Stimulated activated naive CD8-positive, alpha-beta T cell treated with anti-CD3 and anti-CD28 coated beads, Interleukin-15, Interleukin-2, amounts not matched to agents 100 U/mL and 50 U/mL, for 24 hours (primary cell): ENCODE results near the gene SHCBP1L.

Source experiments
- ATAC-seq: fragments of 150-1000 bp; cut with Tn5 transposase; one replicate; pipeline ENCODE4 v1.10.0; 2021
- DNase-seq: peaks from one replicate; pipeline ENCODE4 v3.0.0; 2021

SHCBP1L gene

GRCh38 chr1:182952677-182953444 is at the start of gene SHCBP1L:
SHCBP1L (minus strand) TSS chr1:182953166; CDS start chr1:182953133, 33 bp downstream.
- ATAC-seq, result no peak
- DNase-seq, result no peak

DNA sequence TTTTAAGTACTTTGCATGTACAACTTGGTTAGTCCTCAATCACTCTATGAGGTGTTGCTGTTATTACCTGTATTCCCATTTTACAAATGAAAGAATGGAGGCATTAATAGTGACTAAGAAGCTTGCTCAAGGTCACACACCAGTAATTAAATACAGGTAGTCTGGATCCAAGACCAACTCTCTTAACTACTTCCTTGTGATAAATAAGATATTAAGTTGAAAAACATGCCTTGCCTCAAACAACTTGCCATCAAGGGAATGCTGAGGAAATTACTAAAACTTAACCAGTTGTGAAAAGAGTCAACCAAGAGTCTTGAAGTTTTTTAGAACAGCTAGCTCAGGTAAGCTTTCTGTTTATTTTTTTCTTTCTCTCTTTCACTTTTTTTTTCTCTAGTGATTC is 49.3 kb upstream of the SHCBP1L start:
- ATAC-seq (no peak), DNase-seq (no peak)

DNA sequence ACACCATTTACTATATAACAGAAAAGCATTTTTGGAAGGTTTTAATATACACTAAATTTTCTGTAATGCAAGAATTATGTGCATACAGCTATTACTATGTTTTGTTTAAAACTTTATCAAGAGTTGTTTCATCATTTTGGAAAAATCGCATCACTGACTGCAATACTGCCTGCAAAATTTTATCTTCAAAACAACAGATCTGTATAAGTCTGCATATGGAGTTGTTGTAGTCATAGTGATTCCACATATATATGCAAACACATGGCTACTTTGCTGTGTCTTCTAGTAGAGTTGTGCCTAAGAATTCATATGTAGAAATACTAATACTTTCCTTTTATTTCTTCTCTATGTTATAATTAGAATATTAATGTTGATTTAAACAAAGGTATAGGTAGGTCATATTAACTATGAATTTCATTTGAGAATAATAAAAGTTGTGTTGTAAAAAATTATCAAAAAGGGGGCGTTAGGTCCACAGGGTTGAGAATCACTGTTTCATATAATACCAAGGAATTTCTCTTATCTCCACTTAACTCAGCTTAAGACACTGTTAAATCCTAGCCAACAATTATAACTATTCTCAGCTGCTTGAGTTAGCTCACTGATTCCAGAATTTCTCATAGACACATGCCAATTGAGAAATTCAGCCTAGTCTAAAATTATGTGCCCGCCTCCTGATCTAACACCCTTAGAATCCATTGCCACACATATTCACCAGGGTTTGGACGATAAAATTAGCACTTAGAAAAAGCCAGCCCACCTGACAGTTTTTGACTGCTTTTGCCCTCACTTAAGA is 47.4 kb upstream of the SHCBP1L start:
- no peak for DNase-seq
- no peak for ATAC-seq

DNA sequence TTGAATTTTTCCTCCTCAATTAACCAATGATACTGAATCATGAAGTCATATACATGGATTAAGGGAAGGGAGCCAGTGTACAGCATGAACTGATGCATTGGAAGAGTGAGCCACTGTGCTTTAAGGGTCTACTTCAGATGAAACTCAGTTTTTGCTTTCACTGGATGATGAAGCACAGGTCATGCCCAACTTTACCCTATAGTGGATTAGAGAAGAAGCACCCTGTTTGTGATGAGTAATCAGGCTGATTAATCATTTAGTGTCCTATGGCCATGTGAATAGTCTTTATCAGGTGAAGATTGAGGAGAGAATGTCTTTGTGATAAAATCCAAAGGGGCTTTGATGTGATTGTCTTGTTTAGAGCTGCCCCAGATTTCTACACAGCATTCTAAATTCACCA is 45.5 kb upstream of the SHCBP1L start:
- ATAC-seq, result no peak

DNA sequence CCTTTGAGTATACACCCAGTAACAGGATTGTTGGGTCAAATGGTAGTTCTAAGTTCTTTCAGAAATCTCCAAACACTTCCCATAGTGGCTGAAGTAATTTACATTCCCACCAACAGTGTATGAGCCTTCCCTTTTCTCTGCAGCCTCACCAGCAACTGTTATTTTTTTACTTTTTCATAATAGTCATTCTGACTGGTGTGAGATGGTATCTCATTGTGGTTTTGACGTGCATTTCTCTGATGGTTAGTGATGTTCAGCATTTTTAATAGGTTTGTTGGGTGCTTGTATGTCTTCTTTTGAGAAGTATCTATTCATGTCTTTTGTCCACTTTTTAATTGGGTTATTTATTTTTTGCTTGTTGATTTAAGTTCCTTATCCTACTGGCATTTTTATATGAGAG is 43.9 kb upstream of the SHCBP1L start:
- ATAC-seq (no peak), DNase-seq (no peak)

More for the DNA sequence above, 45.5 kb upstream of the SHCBP1L start:
- no peak for DNase-seq

DNA sequence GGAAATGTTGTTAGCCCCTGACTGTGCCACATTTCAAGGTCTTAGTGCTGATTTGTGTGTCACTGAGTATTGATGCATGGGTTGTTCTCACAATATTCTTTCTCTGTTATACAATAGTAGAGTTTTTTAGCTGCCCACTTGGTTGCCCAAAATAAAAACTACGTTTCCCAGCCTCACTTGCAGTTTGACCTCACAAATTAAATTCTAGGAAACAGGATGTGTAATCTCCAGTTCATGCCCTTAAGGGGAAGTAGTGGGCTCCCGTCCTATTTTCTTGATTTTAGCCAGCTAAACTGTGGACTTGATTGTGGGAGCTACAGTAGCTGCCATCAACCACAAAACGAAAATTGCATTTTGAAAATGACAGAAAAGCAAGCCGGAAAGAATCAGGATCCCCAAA is 42.9 kb upstream of the SHCBP1L start:
- ATAC-seq, result no peak

GRCh38 chr1:182993746-182994145 is 40.8 kb upstream of the SHCBP1L start:
- no peak for ATAC-seq

More for the DNA sequence above, 42.9 kb upstream of the SHCBP1L start:
- DNase-seq, result no peak

GRCh38 chr1:182990413-182991144 is 37.6 kb upstream of the SHCBP1L start:
- DNase-seq, result no peak
- no peak for ATAC-seq

More at GRCh38 chr1:182993746-182994145, 40.8 kb upstream of the SHCBP1L start:
- no peak for DNase-seq

DNA sequence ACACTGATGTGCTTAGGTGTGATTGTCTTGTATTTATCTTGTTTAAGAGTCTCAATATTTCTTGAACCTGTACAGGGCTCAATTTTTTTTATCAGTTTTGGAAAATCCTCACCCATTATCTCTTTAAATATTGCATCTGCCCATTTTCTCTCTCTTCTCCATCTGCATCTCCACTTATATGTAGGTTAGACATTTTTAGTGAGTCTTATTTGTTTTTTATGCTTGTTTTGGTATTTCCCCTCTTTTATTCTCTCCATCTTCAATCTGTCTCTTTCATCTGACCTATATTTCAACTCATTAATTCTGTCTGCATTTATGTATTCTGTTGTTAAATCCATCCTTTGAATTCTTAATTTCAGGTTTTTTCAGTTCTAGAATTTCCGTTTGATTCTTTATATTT is 32.9 kb upstream of the SHCBP1L start:
- DNase-seq (no peak), ATAC-seq (no peak)

DNA sequence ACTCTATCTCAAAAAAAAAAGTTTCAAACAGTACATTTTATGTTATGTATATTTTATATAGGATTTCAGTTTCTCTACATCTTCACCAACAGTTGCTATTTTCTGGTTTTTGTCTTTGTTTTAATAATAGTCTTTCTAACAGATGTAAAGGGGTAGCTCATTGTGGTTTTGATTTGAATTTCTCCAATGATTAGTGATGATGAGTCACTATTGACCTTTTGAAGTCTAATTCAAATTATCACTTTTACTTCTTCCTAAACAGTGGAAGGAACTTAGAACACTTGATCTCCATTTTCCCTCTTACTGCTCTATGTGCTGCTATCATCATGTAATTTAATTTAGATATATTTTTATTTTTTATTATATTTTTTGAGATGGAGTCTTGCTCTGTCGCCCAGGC is 31.7 kb upstream of the SHCBP1L start:
- no peak for DNase-seq
- ATAC-seq, result no peak

DNA sequence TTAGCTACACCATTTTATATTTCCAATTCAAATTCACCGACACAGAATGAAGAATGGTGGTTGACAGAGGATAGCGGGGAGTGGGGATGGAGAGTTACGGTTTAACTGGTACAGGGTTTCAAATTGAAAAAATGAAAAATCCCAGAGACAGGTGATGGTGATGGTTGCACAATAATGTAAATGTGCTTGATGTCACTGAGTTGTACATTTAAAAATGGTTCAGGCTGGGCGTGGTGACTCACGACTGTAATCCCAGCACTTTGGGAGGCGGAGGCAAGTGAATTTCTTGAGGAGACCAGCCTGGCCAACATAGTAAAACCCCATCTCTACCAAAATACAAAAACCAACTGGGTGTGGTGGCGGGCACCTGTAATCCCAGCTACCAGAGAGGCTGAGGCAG is 31.2 kb upstream of the SHCBP1L start:
- no peak for ATAC-seq
- DNase-seq, result no peak

DNA sequence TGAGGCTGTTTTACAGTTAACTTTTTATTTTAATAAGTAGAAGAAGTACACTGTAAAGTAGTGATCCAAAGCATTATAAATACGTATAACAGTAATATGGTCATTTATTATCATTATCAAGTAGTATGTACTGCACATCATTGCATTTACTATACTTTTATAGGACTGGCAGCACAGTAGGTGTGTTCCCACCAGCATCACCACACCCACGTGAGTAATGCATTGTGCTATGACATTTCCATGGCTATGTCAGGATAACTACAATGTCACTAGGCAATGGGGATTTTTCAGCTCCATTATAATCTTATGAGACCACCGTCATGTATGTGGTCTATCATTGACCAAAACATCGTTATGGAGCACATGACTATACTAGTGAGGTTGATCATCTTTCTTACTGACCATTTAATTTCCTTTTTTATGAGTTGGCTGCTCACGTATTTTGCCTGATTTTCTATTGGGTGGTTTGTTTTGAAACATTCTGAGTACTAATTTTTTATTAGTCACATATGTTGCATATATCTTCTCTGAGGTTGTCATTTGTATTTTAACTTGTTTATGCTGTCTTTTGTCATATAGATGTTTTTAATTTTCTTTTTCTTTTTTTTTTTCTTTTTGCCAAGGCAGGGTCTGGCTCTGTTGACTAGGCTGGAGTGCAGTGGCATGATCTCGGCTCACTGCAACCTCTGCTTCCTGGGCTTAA is 25.3 kb upstream of the SHCBP1L start:
- ATAC-seq (no peak), DNase-seq (no peak)

DNA sequence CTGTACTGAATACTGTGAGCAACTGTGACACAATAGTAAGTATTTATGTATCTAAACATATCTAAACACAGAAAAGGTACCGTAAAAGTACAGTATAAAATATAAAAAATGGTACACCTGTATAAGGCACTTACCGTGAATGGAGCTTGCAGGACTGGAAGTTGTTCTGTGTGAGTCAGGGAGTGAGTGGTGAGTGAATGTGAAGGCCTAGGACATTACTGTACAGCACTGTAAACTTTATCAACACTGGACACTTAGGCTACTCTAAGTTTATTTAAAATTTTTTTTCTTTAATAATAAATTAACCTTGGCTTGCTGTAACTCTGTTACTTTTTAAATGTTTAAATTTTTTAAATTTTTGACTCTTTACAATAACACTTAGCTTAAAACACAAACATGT is 24.5 kb upstream of the SHCBP1L start:
- no peak for DNase-seq

DNA sequence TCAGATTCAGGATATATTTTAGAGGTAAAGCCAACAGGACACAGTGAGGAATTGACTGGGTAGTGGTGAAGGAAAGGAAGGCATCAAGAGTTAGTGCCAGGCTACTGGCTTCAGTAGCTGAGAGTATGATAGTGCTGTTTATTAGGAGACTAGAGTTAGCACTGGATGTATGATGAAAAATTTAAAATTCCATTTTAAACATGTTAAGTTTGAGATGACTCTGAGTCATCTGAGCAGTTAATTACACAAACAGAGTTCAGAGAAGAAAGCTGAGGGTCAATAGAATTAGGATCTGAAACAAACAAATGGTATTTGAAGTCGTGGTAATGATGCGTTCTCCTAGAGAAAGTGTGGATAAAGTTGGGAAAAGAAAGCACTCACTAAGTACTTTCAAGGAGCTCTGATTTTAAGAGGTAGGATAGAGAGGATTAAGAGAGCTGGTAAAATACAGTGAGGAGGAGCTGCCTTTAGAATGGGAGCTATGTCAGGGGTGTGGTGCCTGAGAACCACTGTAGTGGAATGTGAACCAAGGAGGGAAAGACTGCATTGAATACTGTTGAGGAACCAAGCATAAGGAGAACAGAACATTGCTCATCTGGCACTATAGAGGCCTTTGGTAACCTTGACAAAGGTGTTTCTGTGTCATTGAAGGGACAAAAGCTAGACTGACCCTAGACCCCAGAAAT is 21.7 kb upstream of the SHCBP1L start:
- no peak for ATAC-seq

More for the DNA sequence above, 24.5 kb upstream of the SHCBP1L start:
- no peak for ATAC-seq

DNA sequence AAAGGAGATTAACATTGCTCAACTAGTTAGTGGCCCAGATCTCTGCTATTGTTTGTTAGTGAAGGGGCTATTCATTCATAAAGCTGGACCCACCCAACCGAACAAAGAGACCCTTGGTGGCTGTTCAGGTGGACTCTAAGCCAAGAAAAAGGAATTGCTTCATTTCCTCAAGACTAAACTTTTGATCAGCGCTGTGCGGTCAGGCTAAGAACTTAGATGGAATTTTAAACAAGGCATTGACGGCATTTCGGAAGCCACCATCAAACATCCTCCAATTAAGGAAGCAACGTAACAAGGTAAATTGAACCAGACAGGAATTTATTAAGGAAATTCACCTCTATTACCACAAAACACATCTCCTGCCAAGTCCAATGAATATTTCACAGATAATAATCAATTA is 19.9 kb upstream of the SHCBP1L start:
- DNase-seq (no peak), ATAC-seq (no peak)

More for the DNA sequence above, 21.7 kb upstream of the SHCBP1L start:
- DNase-seq, result no peak

DNA sequence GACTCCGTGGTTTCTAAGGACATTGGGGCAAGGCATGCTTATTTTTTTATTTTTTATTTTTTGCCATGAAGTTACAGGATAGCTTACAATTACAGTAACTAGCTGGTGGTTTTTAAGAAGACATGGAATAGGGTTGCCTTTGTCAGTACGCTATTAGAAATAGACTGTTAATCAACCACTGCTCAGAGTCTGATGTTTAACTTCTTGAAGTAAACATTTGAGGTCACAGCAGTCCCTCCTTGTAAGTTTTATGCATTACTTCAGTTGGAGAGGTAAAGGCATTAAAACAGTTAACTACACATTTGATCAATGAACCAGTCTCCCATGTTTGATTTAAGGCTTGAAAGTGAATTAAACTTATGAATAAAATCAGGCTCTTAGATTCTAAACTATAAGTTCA is 19.3 kb upstream of the SHCBP1L start:
- ATAC-seq, result no peak
- DNase-seq, result no peak

- ATAC-seq (no peak), DNase-seq (no peak)
Measured at GRCh38 chr1:182971219-182971618, 18.3 kb upstream of the SHCBP1L start.

GRCh38 chr1:182968836-182969734 is 16.1 kb upstream of the SHCBP1L start:
- no peak for ATAC-seq
- no peak for DNase-seq

DNA sequence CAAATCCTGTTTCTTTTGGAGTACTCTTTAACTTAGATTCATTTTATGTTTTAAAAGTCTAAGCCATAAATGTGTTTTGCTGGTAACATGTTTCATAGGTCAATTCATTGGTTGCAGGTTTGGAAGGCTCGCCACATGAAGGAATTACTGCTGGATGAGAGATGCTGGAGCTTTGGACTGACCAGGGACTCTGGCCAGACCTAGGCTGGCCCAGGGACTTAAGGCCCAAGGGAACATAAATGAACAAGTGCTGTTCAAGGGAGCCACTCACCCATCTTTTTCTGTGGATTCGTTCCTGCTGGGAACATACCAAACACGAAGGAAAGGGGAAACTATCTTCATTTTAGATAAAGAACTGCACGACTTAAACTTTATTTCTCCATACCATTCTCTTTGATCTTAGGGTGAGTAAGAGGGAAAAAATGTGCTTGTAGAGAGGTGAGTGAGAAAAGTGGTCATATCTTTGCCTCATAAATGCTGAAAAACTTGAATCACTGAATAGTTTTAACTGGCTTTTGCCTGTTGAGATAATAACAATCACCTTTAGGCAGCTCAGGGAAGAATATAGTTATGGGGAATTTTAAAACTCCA is 15.3 kb upstream of the SHCBP1L start:
- ATAC-seq, result no peak
- no peak for DNase-seq

DNA sequence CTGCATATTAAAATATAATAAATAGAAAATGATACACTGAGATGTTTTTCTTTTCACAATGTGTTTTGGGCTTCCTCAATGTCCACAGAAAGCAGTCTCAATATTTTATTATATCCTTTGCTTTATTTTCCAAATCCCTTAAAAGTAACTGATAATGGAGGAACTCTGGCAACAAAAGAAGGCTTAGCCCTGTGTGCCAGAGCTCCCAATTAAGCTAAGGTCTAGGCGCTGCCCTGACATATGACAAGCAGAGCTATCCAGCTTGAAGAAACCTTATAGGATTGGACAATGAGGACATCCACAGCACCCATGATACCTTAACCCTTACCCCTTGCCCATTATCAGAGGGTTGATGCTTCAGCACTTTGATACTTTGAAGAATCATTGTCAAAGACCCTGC is 12.9 kb upstream of the SHCBP1L start:
- DNase-seq (no peak), ATAC-seq (no peak)
